HepG2 (cell line): Measurements from ENCODE around the gene SIGLEC9. TPM values are rescaled to one million over a fixed set of nuclear protein-coding genes. Genes with fewer than 3 reads are reported as not detected.

Source experiments
- ATAC-seq: fragments of 200-7000 bp; cut with Tn5 transposase; 3 replicates; pipeline ENCODE4 v1.9.1; 2020; ENCODE audit warnings: mild to moderate bottlenecking, moderate library complexity
- BruUV-seq: library from RNA; stranded (reverse); fragments of 400-500 nt; replicated peaks from 2 replicates; lab custom pipeline; 2021; lab: Mats Ljungman, UMichigan
- CTCF ChIA-PET: fragments of 300-600 bp; formaldehyde crosslinking; extraction: SDS; loops from one replicate; lab custom pipeline; 2021; ENCODE audit warnings: low total read pairs, inconsistent platforms, low intra/inter-chr PET ratio; lab: Yijun Ruan, JAX
- POLR2A ChIA-PET: fragments of 350-600 bp; sonication (Branson Sonifier 250); formaldehyde crosslinking; loops from one replicate; lab custom pipeline; 2020; ENCODE audit warnings: antibody characterized with exemption, inconsistent platforms; lab: Yijun Ruan, JAX
- DNase-seq: peaks from one replicate; pipeline ENCODE4 v3.0.0-alpha.2; 2015; ENCODE audit warnings: low spot score
- FAIRE-seq: peaks from 3 replicates; lab custom pipeline; 2011; peaks lifted over from hg19 to GRCh38; lab: Jason Lieb, UNC
- H2AFZ ChIP-seq: one replicate; pipeline ENCODE4 v1.6.1; 2011; ENCODE audit warnings: low read length, inconsistent platforms
- H3K27ac ChIP-seq: fragments of 300-600 bp; 3 replicates; pipeline ENCODE4 v1.8.0; 2011; ENCODE audit warnings: mixed run types, mild to moderate bottlenecking, mixed read lengths, low read length, inconsistent platforms; ENCODE audit not compliant: insufficient read depth; ENCODE audit errors: extremely low read length
- H3K27me3 ChIP-seq, 2 experiments: fragments of 200-600 bp in 1 of 2; 2 replicates in 1 of 2; 3 replicates in 1 of 2; pipeline versions ENCODE4 v1.6.0 to v1.8.0; 2011; ENCODE audit warnings: low read length in 2 of 2, mild to moderate bottlenecking in 2 of 2, moderate library complexity in 2 of 2, inconsistent platforms in 1 of 2; ENCODE audit not compliant: insufficient read depth in 2 of 2, control insufficient read depth in 1 of 2
- H3K36me3 ChIP-seq, 2 experiments: fragments of 200-600 bp in 1 of 2; replicated peaks in 1 of 2; 2 replicates in 1 of 2; 3 replicates in 1 of 2; pipeline versions ENCODE4 v1.5.1 to v1.8.0; 2011; ENCODE audit warnings: low read length in 2 of 2, inconsistent platforms in 1 of 2; ENCODE audit not compliant: insufficient read depth in 2 of 2, control insufficient read depth in 1 of 2
- H3K4me1 ChIP-seq: 2 replicates; pipeline ENCODE4 v1.5.1; 2012; ENCODE audit warnings: low read length, inconsistent platforms; ENCODE audit not compliant: insufficient read depth
- H3K4me2 ChIP-seq: 2 replicates; pipeline ENCODE4 v1.6.0; 2011; ENCODE audit warnings: low read depth, low read length, inconsistent platforms
- H3K4me3 ChIP-seq, 3 experiments: fragments of 200-600 bp in 1 of 3; sonication (generic), shearing (Covaris generic) in 1 of 3; replicated peaks in 1 of 3; 2 replicates each; pipeline ENCODE4 v1.5.1; 2011 to 2016; ENCODE audit warnings: low read length in 3 of 3, inconsistent platforms in 2 of 3, low read depth in 2 of 3, mild to moderate bottlenecking in 2 of 3, control low read depth in 1 of 3, mixed read lengths in 1 of 3; ENCODE audit not compliant: insufficient read depth in 1 of 3
- H3K79me2 ChIP-seq: one replicate; pipeline ENCODE4 v1.6.1; 2011; ENCODE audit warnings: low read length, inconsistent platforms; ENCODE audit not compliant: insufficient read depth
- H3K9ac ChIP-seq: 2 replicates; pipeline ENCODE4 v1.6.0; 2011; ENCODE audit warnings: mild to moderate bottlenecking, low read depth, low read length, inconsistent platforms; ENCODE audit not compliant: insufficient read depth
- H3K9me3 ChIP-seq: 2 replicates; pipeline ENCODE4 v1.5.1; 2012; ENCODE audit warnings: mild to moderate bottlenecking, low read length
- H4K20me1 ChIP-seq: 2 replicates; pipeline ENCODE4 v1.6.0; 2011; ENCODE audit warnings: inconsistent platforms, mild to moderate bottlenecking, low read length, moderate library complexity; ENCODE audit not compliant: insufficient read depth
- BORCS8-MEF2B ChIP-seq: sonication (generic); formaldehyde crosslinking; IDR thresholded peaks from 2 replicates; pipeline ENCODE4 v1.8.0; 2022; ENCODE audit warnings: mild to moderate bottlenecking, missing genetic modification reagents
- CCAR2 ChIP-seq: fragments of 200-400 bp; formaldehyde crosslinking; optimal IDR thresholded peaks from 2 replicates; pipeline ENCODE3; 2018; ENCODE audit warnings: low read depth, mild to moderate bottlenecking, low read length, moderate library complexity
- EED ChIP-seq: sonication (generic); formaldehyde crosslinking; IDR thresholded peaks from 2 replicates; pipeline ENCODE4 v1.5.0; 2020; ENCODE audit warnings: mild to moderate bottlenecking, missing genetic modification reagents
- FOSL2 ChIP-seq: sonication (generic); formaldehyde crosslinking; IDR thresholded peaks from 2 replicates; pipeline ENCODE4 v1.4.0; 2020; ENCODE audit warnings: missing genetic modification reagents
- LCORL ChIP-seq, 2 experiments: fragments of 450-650 bp in 1 of 2; sonication (generic) in 1 of 2; formaldehyde crosslinking in 1 of 2; IDR thresholded peaks; 2 replicates each; pipeline versions ENCODE4 v1.5.0 to v1.6.1; 2017 to 2020; ENCODE audit warnings: antibody characterized with exemption in 1 of 2, missing genetic modification reagents in 1 of 2
- MAF1 ChIP-seq: sonication (generic); formaldehyde crosslinking; IDR thresholded peaks from 2 replicates; pipeline ENCODE4 v1.5.0; 2020; ENCODE audit warnings: missing genetic modification reagents, borderline replicate concordance
- MED13 ChIP-seq: sonication (generic); formaldehyde crosslinking; IDR thresholded peaks from 2 replicates; pipeline ENCODE4 v1.5.0; 2020; ENCODE audit warnings: missing genetic modification reagents
- MED8 ChIP-seq: sonication (generic); formaldehyde crosslinking; IDR thresholded peaks from 2 replicates; pipeline ENCODE4 v1.8.1; 2023; ENCODE audit warnings: mild to moderate bottlenecking, missing genetic modification reagents; ENCODE audit not compliant: insufficient replicate concordance
- MEIS1 ChIP-seq: sonication (generic); formaldehyde crosslinking; IDR thresholded peaks from 2 replicates; pipeline ENCODE4 v1.9.0; 2021; ENCODE audit warnings: mild to moderate bottlenecking, missing genetic modification reagents, moderate library complexity, borderline replicate concordance
- NFIC ChIP-seq: IDR thresholded peaks from 2 replicates; pipeline ENCODE4 v1.6.1; 2012; ENCODE audit warnings: mild to moderate bottlenecking, low read length, inconsistent platforms
- NR2F6 ChIP-seq, 2 experiments: IDR thresholded peaks; 2 replicates each; pipeline ENCODE4 v1.6.1; 2016; ENCODE audit warnings: antibody characterized with exemption in 1 of 2, mild to moderate bottlenecking in 1 of 2
- SRSF9 ChIP-seq: fragments of 200-400 bp; formaldehyde crosslinking; IDR thresholded peaks from 2 replicates; pipeline ENCODE4 v1.6.1; 2018; ENCODE audit warnings: borderline replicate concordance, mild to moderate bottlenecking, low read depth, low read length; ENCODE audit not compliant: insufficient read depth, poor library complexity, severe bottlenecking
- TFE3 ChIP-seq: IDR thresholded peaks from 2 replicates; pipeline ENCODE4 v1.6.1; 2016
- ZFP1 ChIP-seq: IDR thresholded peaks from 2 replicates; pipeline ENCODE4 v1.6.1; 2016
- ZNF564 ChIP-seq: sonication (generic); formaldehyde crosslinking; IDR thresholded peaks from 2 replicates; pipeline ENCODE4 v1.8.1; 2023; ENCODE audit warnings: mild to moderate bottlenecking, missing genetic modification reagents
- ZNF567 ChIP-seq: sonication (generic); formaldehyde crosslinking; IDR thresholded peaks from 2 replicates; pipeline ENCODE4 v1.8.1; 2023; ENCODE audit warnings: mild to moderate bottlenecking, missing genetic modification reagents, borderline replicate concordance
- ZNF766 ChIP-seq: sonication (generic); formaldehyde crosslinking; IDR thresholded peaks from 2 replicates; pipeline ENCODE4 v1.5.0; 2020; ENCODE audit warnings: missing genetic modification reagents, borderline replicate concordance
- ZNF768 ChIP-seq: sonication (generic); formaldehyde crosslinking; IDR thresholded peaks from 2 replicates; pipeline ENCODE4 v1.4.0; 2020; ENCODE audit warnings: missing genetic modification reagents
- ZNF790 ChIP-seq: sonication (generic); formaldehyde crosslinking; IDR thresholded peaks from 2 replicates; pipeline ENCODE4 v1.8.0; 2022; ENCODE audit warnings: missing genetic modification reagents, mild to moderate bottlenecking, borderline replicate concordance
- WGBS: methylation state at CpG from one replicate; pipeline ENCODE4 v1.1.6; 2017; ENCODE audit warnings: low lambda C conversion rate; 5-methylcytosine and 5-hydroxymethylcytosine counted together
- in situ Hi-C: cut with HindIII; loops from 2 replicates; pipeline ENCODE4 v1.10.0; 2017; ENCODE audit warnings: low pct_unique_long_range_greater_than_20kb; ENCODE audit not compliant: extremely low pct_ligation_motif_present
- intact Hi-C: fragments of 100-400 bp; cut with micrococcal nuclease; formaldehyde crosslinking; loops from one replicate; pipeline ENCODE4 v1.10.0; 2022; ENCODE audit not compliant: unreplicated experiment
- polyA plus RNA-seq, 8 experiments: library from polyadenylated mRNA; depleted of rRNA in 3 of 8; stranded (reverse) in 7 of 8; unstranded in 1 of 8; fragments of >200 nt; fragmentation: Illumina TruSeq in 4 of 8; extraction: Trizol in 4 of 8; gene quantifications; 2 replicates each; pipeline versions ENCODE4 v1.2.1 to v1.2.3, GENCODE V29; 2011 to 2016; ENCODE audit warnings: low read depth in 4 of 8, missing spikeins in 1 of 8, mixed read lengths in 1 of 8; ENCODE audit not compliant: insufficient read depth in 1 of 8
- total RNA-seq, 5 experiments: library from RNA; depleted of rRNA; stranded (reverse); fragments of >200 nt; fragmentation: Illumina TruSeq; extraction: Trizol; gene quantifications; 2 replicates each; pipeline ENCODE4 v1.2.3, GENCODE V29; 2016; ENCODE audit warnings: low read depth in 1 of 5
- TF ChIP-seq, protein P1 (sequence below): sonication (generic); formaldehyde crosslinking; IDR thresholded peaks from 2 replicates; pipeline ENCODE4 v1.5.1; 2020; ENCODE audit warnings: missing genetic modification reagents, mild to moderate bottlenecking, borderline replicate concordance
- TF ChIP-seq, protein P2 (sequence below): sonication (generic); formaldehyde crosslinking; IDR thresholded peaks from 2 replicates; pipeline ENCODE4 v1.5.0; 2020; ENCODE audit warnings: missing genetic modification reagents

SIGLEC9 gene
- total and polyA plus RNA-seq, 2 of the 13 experiments (the other 11 are each of a cell fraction or from before 2014, with no cell fraction given): not detected

DNA sequence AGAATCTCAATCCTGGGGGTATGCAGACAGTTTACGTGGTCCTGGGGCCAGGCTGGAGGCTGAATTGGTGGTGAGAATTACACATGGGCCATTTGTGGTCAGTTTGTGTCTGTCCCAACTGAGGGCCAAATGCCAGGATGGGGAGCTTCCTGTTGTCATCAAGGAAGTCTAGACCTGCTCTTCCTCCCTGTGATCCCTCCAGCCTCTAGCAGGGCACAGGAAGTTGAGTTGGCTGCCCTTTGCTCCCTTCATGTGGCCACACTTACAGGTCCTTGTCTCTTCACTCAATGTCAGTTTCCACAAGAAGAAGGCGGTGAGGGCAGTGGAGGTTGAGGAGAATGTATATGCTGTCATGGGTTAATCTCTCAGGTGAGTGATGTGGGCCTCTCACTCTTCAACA, 47.5 kb downstream of the SIGLEC9 start (continued):
- TF ChIP-seq TFE3 (CRISPR knock-in tag) (no peak), ZNF564 (CRISPR knock-in tag) (no peak), LCORL (IDR thresholded peaks at IDR 0.05) (no peak), LCORL (CRISPR knock-in tag; IDR thresholded peaks at IDR 0.05) (no peak), MED8 (CRISPR knock-in tag) (no peak), NFIC (no peak), MAF1 (no peak)

DNA sequence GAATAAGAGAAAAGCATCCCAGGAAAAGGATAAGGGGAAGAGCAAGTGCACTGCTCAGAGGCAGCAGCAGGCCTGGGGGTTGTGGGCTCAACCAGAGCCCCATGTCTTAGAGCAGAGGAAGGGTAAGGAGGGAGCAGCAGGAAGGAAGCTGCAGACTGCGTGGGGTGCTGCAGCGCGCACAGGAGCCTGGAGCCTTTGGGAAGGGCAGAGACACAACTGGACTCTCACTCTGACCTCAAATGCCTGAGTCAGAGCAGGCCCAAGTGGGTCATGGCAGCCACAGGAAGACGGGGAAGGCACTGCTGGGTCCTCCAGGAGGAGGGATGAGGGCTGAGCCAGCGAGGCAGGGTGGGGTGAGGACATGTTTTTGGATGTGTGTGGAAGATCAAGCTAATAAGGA, 49.0 kb downstream of the SIGLEC9 start:
- FAIRE-seq (no peak), DNase-seq (no peak), ATAC-seq (no peak)
- Histone ChIP-seq H2AFZ (no peak overlapping the region), H3K9ac (no peak overlapping the region), H3K4me2 (no peak overlapping the region), H3K36me3 (no peaks in the 10 kb centered on the region), H3K4me1 (no peaks in the 10 kb centered on the region), H3K27me3 (peaks cover 0 to 2% of the 10 kb centered on the region in 2 experiments; a peak in 1 of 5 replicates), H3K9me3 (no peaks in the 10 kb centered on the region), H4K20me1 (no peaks in the 10 kb centered on the region), H3K27ac (no peak overlapping the region), H3K4me3 (no peak overlapping the region), H3K79me2 (no peaks in the 10 kb centered on the region)
- WGBS: 51% methylated on average over 5 of the region's 5 CpGs
- POLR2A ChIA-PET: no interaction called here
- no TSS peak for BruUV-seq
- intact Hi-C loops: no loop called here
- CTCF ChIA-PET: no interaction called here
- in situ Hi-C loops: no loop called here
- TF ChIP-seq, protein P1, sequence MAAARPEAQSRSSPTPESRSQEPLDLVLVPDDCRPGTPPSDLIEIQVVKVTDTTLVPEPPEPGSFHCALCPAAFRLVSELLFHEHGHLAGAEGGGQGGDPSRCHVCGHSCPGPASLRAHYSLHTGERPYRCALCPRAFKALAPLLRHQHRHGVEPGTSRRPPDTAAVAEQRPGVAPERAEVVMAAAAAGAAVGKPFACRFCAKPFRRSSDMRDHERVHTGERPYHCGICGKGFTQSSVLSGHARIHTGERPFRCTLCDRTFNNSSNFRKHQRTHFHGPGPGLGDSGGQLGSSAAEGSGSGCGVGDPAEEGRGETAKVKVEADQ (CRISPR knock-in tag): no peak
- TF ChIP-seq EED (CRISPR knock-in tag) (no peak), MED13 (CRISPR knock-in tag) (no peak), ZNF766 (CRISPR knock-in tag) (no peak), SRSF9 (no peak), ZNF567 (no peak), ZFP1 (CRISPR knock-in tag) (no peak), FOSL2 (CRISPR knock-in tag) (no peak), CCAR2 (no peak), NR2F6 (IDR thresholded peaks at IDR 0.05) (no peak), NR2F6 (CRISPR knock-in tag; IDR thresholded peaks at IDR 0.05) (no peak), BORCS8-MEF2B (CRISPR knock-in tag) (no peak), ZNF768 (no peak), MEIS1 (no peak), ZNF790 (no peak)
- TF ChIP-seq, protein P2, sequence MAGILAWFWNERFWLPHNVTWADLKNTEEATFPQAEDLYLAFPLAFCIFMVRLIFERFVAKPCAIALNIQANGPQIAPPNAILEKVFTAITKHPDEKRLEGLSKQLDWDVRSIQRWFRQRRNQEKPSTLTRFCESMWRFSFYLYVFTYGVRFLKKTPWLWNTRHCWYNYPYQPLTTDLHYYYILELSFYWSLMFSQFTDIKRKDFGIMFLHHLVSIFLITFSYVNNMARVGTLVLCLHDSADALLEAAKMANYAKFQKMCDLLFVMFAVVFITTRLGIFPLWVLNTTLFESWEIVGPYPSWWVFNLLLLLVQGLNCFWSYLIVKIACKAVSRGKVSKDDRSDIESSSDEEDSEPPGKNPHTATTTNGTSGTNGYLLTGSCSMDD (CRISPR knock-in tag): no peak
